ENCODE results near the gene PTPN18. TPM values are rescaled to one million over a fixed set of nuclear protein-coding genes. Genes with fewer than 3 reads are reported as not detected.

Gene PTPN18
- total and polyA plus RNA-seq, 2 donors (not counting 3 experiments of a cell fraction or from before 2014, with no cell fraction given), result 39.4 to 39.6 TPM

- POLR2A ChIA-PET, result no interaction called here
- intact Hi-C loops (cut with micrococcal nuclease), result loop anchor here (10.0 kb wide), 1 partner anchor 366 kb away; the partner anchor contains the start of gene GPR148
- Histone ChIP-seq H3K27me3 (ENCODE audit: control insufficient read depth in 2 of 2, insufficient read depth in 2 of 2, low read length in 2 of 2) (no peaks in the 10 kb centered on the region), H3K9ac (replicated peaks; ENCODE audit: extremely low read depth, insufficient read depth, low read length) (no peak overlapping the region), H3K9me1 (replicated peaks; ENCODE audit: control insufficient read depth, extremely low read depth, insufficient read depth, low read length) (no peaks in the 10 kb centered on the region), H3K9me3 (replicated peaks; ENCODE audit: control insufficient read depth, insufficient read depth, low read length) (no peaks in the 10 kb centered on the region), H3K4me2 (ENCODE audit: insufficient read depth, low read length) (no peak overlapping the region), H3K36me3 (ENCODE audit: control insufficient read depth in 2 of 2, extremely low read depth in 1 of 2, insufficient read depth in 2 of 2, low read length in 2 of 2) (no peaks in the 10 kb centered on the region), H3K79me2 (ENCODE audit: control insufficient read depth, insufficient read depth, low read length) (no peaks in the 10 kb centered on the region), H3K27ac (ENCODE audit: insufficient read depth, low read depth, low read length) (no peak overlapping the region), H2AFZ (ENCODE audit: low read depth, low read length) (no peak overlapping the region), H3K4me1 (ENCODE audit: control insufficient read depth, extremely low read depth, insufficient read depth, low read length) (peaks cover 4% of the 10 kb centered on the region), H4K20me1 (replicated peaks; ENCODE audit: control insufficient read depth, extremely low read depth, insufficient read depth, low read length) (no peaks in the 10 kb centered on the region), H3K4me3 (replicated peaks in 1 of 3; ENCODE audit: insufficient read depth in 1 of 3, low read depth in 1 of 3, low read length in 3 of 3) (no peak overlapping the region)
- no peak for FAIRE-seq
- TF ChIP-seq CTCF (IDR thresholded peaks at IDR 0.05; ENCODE audit: extremely low read depth in 1 of 2, insufficient read depth in 1 of 2, low read depth in 1 of 2, low read length in 2 of 2) (no peak), FOS (IDR thresholded peaks at IDR 0.05; ENCODE audit: borderline replicate concordance, insufficient read depth, low read length) (no peak), GATA2 (IDR thresholded peaks at IDR 0.05; ENCODE audit: insufficient read depth, insufficient read length, low read depth, low read length) (no peak), EZH2 (IDR thresholded peaks at IDR 0.05; ENCODE audit: borderline replicate concordance, low read depth, low read length, severe bottlenecking) (no peak), MAX (IDR thresholded peaks at IDR 0.05; ENCODE audit: insufficient read depth, insufficient read length) (no peak), POLR2AphosphoS5 (IDR thresholded peaks at IDR 0.05; ENCODE audit: insufficient read depth, low read depth, low read length) (no peak), JUN (IDR thresholded peaks at IDR 0.05; ENCODE audit: borderline replicate concordance, insufficient read depth, insufficient read length, low read depth) (no peak), MYC (IDR thresholded peaks at IDR 0.05; ENCODE audit: low read depth, low read length) (no peak), POLR2A (IDR thresholded peaks at IDR 0.05; ENCODE audit: low read depth, low read length) (no peak)
- no TSS peak for BruUV-seq (replicated peaks)
- DNase-seq (ENCODE audit: low read depth, low spot score), result no peak
- CTCF ChIA-PET, result no interaction called here
- dilution Hi-C loops (cut with MboI; ENCODE audit: extremely low pct_ligation_motif_present, low sequenced_read_pairs), result no loop called here
Measured at GRCh38 chr2:130358420-130359350, 2.8 kb downstream of the PTPN18 start.
